GM23338 (cell line): ENCODE data around the gene MARK2. TPM values are rescaled to one million over a fixed set of nuclear protein-coding genes. Genes with fewer than 3 reads are reported as not detected.

Experiments
- ATAC-seq: fragments of 200-7000 bp; cut with Tn5 transposase; 3 replicates; pipeline ENCODE4 v1.9.1; 2020
- DNase-seq: peaks from one replicate; pipeline ENCODE4 v3.0.0-alpha.2; 2015; ENCODE audit warnings: low spot score
- H2AFZ ChIP-seq: fragments of 200-600 bp; sonication (generic); 2 replicates; pipeline ENCODE4 v1.8.0; 2016; ENCODE audit warnings: antibody characterized with exemption, mild to moderate bottlenecking, moderate library complexity
- H3F3A ChIP-seq: fragments of 200-600 bp; sonication (generic); replicated peaks from 2 replicates; pipeline ENCODE4 v1.8.0; 2017; ENCODE audit warnings: antibody characterized with exemption, mixed run types, low read depth
- H3K27ac ChIP-seq: fragments of 200-600 bp; sonication (generic); 2 replicates; pipeline ENCODE4 v1.6.1; 2016; ENCODE audit warnings: low read depth
- H3K27me3 ChIP-seq: fragments of 200-600 bp; sonication (generic); 2 replicates; pipeline ENCODE4 v1.8.0; 2016; ENCODE audit warnings: mild to moderate bottlenecking, mixed run types, moderate library complexity; ENCODE audit not compliant: insufficient read depth
- H3K36me3 ChIP-seq: fragments of 200-600 bp; sonication (generic); 2 replicates; pipeline ENCODE4 v1.8.0; 2016; ENCODE audit warnings: mild to moderate bottlenecking; ENCODE audit not compliant: insufficient read depth
- H3K4me1 ChIP-seq: fragments of 200-600 bp; sonication (generic); 2 replicates; pipeline ENCODE4 v1.8.0; 2016; ENCODE audit warnings: mild to moderate bottlenecking, moderate library complexity; ENCODE audit not compliant: insufficient read depth
- H3K4me2 ChIP-seq: fragments of 200-600 bp; sonication (generic); 2 replicates; pipeline ENCODE4 v1.7.1; 2017; ENCODE audit warnings: mixed run types
- H3K4me3 ChIP-seq: fragments of 200-600 bp; sonication (generic); 2 replicates; pipeline ENCODE4 v1.6.1; 2016; ENCODE audit warnings: mixed run types
- H3K79me2 ChIP-seq: fragments of 200-600 bp; sonication (generic); replicated peaks from 2 replicates; pipeline ENCODE4 v1.8.0; 2017; ENCODE audit warnings: mild to moderate bottlenecking; ENCODE audit not compliant: insufficient read depth
- H3K9me2 ChIP-seq: fragments of 200-600 bp; sonication (generic); 2 replicates; pipeline ENCODE4 v1.8.0; 2017; ENCODE audit not compliant: insufficient read depth
- H4K20me1 ChIP-seq: fragments of 200-600 bp; sonication (generic); replicated peaks from 2 replicates; pipeline ENCODE4 v1.8.0; 2017; ENCODE audit warnings: mild to moderate bottlenecking; ENCODE audit not compliant: insufficient read depth
- H3K27ac Mint-ChIP-seq: 2 replicates; pipeline ENCODE4 v1.8.0; 2020; ENCODE audit warnings: inconsistent platforms, mild to moderate bottlenecking, moderate library complexity, mixed read lengths
- H3K27me3 Mint-ChIP-seq: 3 replicates; pipeline ENCODE4 v1.8.0; 2022; ENCODE audit warnings: low read depth, mild to moderate bottlenecking, moderate library complexity, mixed read lengths, inconsistent platforms; ENCODE audit not compliant: insufficient read depth, poor library complexity
- H3K36me3 Mint-ChIP-seq: 3 replicates; pipeline ENCODE4 v1.8.0; 2021; ENCODE audit warnings: low read depth, mild to moderate bottlenecking, inconsistent platforms, moderate library complexity, mixed read lengths
- H3K4me1 Mint-ChIP-seq: 3 replicates; pipeline ENCODE4 v1.8.0; 2020; ENCODE audit warnings: mild to moderate bottlenecking, inconsistent platforms, mixed read lengths
- H3K4me3 Mint-ChIP-seq: 3 replicates; pipeline ENCODE4 v1.8.0; 2021; ENCODE audit warnings: moderate library complexity, mild to moderate bottlenecking, inconsistent platforms, mixed read lengths
- H3K9me3 Mint-ChIP-seq: 3 replicates; pipeline ENCODE4 v1.8.0; 2020; ENCODE audit warnings: moderate library complexity, mild to moderate bottlenecking, inconsistent platforms, mixed read lengths
- ETS1 ChIP-seq: IDR thresholded peaks from 2 replicates; pipeline ENCODE4 v1.6.1; 2016; ENCODE audit warnings: antibody characterized with exemption
- EZH2phosphoT487 ChIP-seq: fragments of 200-600 bp; sonication (generic); IDR thresholded peaks from one replicate; pipeline ENCODE4 v1.8.1; 2018; ENCODE audit warnings: antibody characterized with exemption; ENCODE audit not compliant: unreplicated experiment
- JUNB ChIP-seq: IDR thresholded peaks from one replicate; pipeline ENCODE4 v1.6.1; 2016; ENCODE audit warnings: antibody characterized with exemption; ENCODE audit not compliant: unreplicated experiment
- NANOG ChIP-seq: IDR thresholded peaks from 2 replicates; pipeline ENCODE4 v1.6.1; 2016; ENCODE audit warnings: antibody characterized with exemption, borderline replicate concordance
- POLR2AphosphoS5 ChIP-seq: IDR thresholded peaks from 2 replicates; pipeline ENCODE4 v1.6.1; 2016; ENCODE audit warnings: antibody characterized with exemption, low read depth
- REST ChIP-seq: IDR thresholded peaks from one replicate; pipeline ENCODE4 v1.6.1; 2018; ENCODE audit warnings: antibody characterized with exemption; ENCODE audit not compliant: unreplicated experiment
- STAT1 ChIP-seq: IDR thresholded peaks from one replicate; pipeline ENCODE4 v1.6.1; 2016; ENCODE audit warnings: antibody characterized with exemption; ENCODE audit not compliant: unreplicated experiment
- polyA plus RNA-seq: library from polyadenylated mRNA; unstranded; fragments of >200 nt; fragmentation: Nextera tagmentation; extraction: Ambion mirVana; gene quantifications from 2 replicates; pipeline ENCODE4 v1.2.1, GENCODE V29; 2016
- total RNA-seq: library from RNA; depleted of rRNA; stranded (reverse); fragments of >200 nt; shearing (Covaris generic); gene quantifications from 2 replicates; pipeline ENCODE4 v1.2.3, GENCODE V29; 2014
- TF ChIP-seq, protein P1 (sequence below), 2 experiments: fragments of 200-600 bp in 1 of 2; sonication (generic) in 1 of 2; conservative IDR thresholded peaks; 2 replicates each; pipeline versions ENCODE4 v1.5.1 to v1.6.1; 2016 to 2017; ENCODE audit warnings: antibody characterized with exemption in 2 of 2, low read depth in 2 of 2, mild to moderate bottlenecking in 2 of 2, moderate library complexity in 1 of 2

MARK2 gene
- total and polyA plus RNA-seq, 2 experiments from 2014 or later: 18.7 to 42.6 TPM

GRCh38 chr11:63945477-63946163 lies 106.7 kb downstream of the MARK2 start:
- H4K20me1 ChIP-seq: peaks cover 31% of the 10 kb centered on the region
- DNase-seq: peak; percentile 90
- Mint-ChIP-seq H3K27ac (no peak overlapping the region), H3K9me3 (no peaks in the 10 kb centered on the region), H3K4me1 (peaks cover under 1% of the 10 kb centered on the region; the same call in 1 of the 3 replicates), H3K4me3 (no peak overlapping the region), H3K27me3 (peaks cover 13% of the 10 kb centered on the region), H3K36me3 (peaks cover 29% of the 10 kb centered on the region)
- no peaks in the 10 kb centered on the region for H3K9me2 ChIP-seq
- peak; percentile 98 for ATAC-seq
- H3K79me2 ChIP-seq: peaks cover 40% of the 10 kb centered on the region
- H3K4me2 ChIP-seq: no peak overlapping the region
- peaks cover 18% of the 10 kb centered on the region for H3F3A ChIP-seq
- TF ChIP-seq, protein P1, sequence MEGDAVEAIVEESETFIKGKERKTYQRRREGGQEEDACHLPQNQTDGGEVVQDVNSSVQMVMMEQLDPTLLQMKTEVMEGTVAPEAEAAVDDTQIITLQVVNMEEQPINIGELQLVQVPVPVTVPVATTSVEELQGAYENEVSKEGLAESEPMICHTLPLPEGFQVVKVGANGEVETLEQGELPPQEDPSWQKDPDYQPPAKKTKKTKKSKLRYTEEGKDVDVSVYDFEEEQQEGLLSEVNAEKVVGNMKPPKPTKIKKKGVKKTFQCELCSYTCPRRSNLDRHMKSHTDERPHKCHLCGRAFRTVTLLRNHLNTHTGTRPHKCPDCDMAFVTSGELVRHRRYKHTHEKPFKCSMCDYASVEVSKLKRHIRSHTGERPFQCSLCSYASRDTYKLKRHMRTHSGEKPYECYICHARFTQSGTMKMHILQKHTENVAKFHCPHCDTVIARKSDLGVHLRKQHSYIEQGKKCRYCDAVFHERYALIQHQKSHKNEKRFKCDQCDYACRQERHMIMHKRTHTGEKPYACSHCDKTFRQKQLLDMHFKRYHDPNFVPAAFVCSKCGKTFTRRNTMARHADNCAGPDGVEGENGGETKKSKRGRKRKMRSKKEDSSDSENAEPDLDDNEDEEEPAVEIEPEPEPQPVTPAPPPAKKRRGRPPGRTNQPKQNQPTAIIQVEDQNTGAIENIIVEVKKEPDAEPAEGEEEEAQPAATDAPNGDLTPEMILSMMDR (conservative IDR thresholded peaks at IDR 0.05; ENCODE audit: low read depth in 2 of 2): peak; percentile 61 to 80
- no peak for TF ChIP-seq POLR2AphosphoS5
- no peak overlapping the region for H2AFZ ChIP-seq
- no peak overlapping the region for H3K4me3 ChIP-seq
- no peaks in the 10 kb centered on the region for H3K27me3 ChIP-seq
- no peaks in the 10 kb centered on the region for H3K4me1 ChIP-seq
- H3K27ac ChIP-seq: peak overlapping the region; percentile 15; the same call in 1 of the 2 replicates
- H3K36me3 ChIP-seq: peaks cover 13% of the 10 kb centered on the region

GRCh38 chr11:63951779-63952536 lies 113.0 kb downstream of the MARK2 start:
- Mint-ChIP-seq H3K27ac (peak overlapping the region; percentile 38), H3K9me3 (no peaks in the 10 kb centered on the region), H3K4me1 (peaks cover 10% of the 10 kb centered on the region), H3K36me3 (peaks cover 72% of the 10 kb centered on the region), H3K27me3 (peaks cover 3% of the 10 kb centered on the region), H3K4me3 (no peak overlapping the region; the same call in 2 of the 3 replicates)
- Histone ChIP-seq H3K4me1 (0 out of 2 replicates have a peak, but pooled peaks cover 4% of the 10 kb centered on the region), H2AFZ (no peak overlapping the region), H3K4me3 (no peak overlapping the region), H3K4me2 (peak overlapping the region; percentile 32; the same call in 1 of the 2 replicates), H3K9me2 (no peaks in the 10 kb centered on the region), H3F3A (no peaks in the 10 kb centered on the region; the same call in 1 of the 2 replicates), H3K36me3 (peaks cover 4% of the 10 kb centered on the region), H3K27ac (peak overlapping the region; percentile 55), H3K79me2 (no peaks in the 10 kb centered on the region; the same call in 1 of the 2 replicates), H4K20me1 (no peaks in the 10 kb centered on the region; the same call in 1 of the 2 replicates), H3K27me3 (no peaks in the 10 kb centered on the region)
- ATAC-seq: no peak
- no peak for DNase-seq
- no peak for TF ChIP-seq JUNB
- no peak for TF ChIP-seq POLR2AphosphoS5
- TF ChIP-seq NANOG: no peak
- TF ChIP-seq STAT1: no peak
- TF ChIP-seq EZH2phosphoT487: no peak
- TF ChIP-seq REST: no peak
- TF ChIP-seq ETS1: no peak
- TF ChIP-seq, protein P1 (conservative IDR thresholded peaks at IDR 0.05; ENCODE audit: low read depth in 2 of 2): no peak
